Activated naive CD8-positive, alpha-beta T cell treated with anti-CD3 and anti-CD28 coated beads, Interleukin-2, amount 10 ng/mL, durations not matched to agents 7 days and 5 days (primary cell): ENCODE results near the gene NADSYN1. TPM values are rescaled to one million over a fixed set of nuclear protein-coding genes. Genes with fewer than 3 reads are reported as not detected.

ENCODE experiments used
- ATAC-seq: fragments of 150-1000 bp; cut with Tn5 transposase; one replicate; pipeline ENCODE4 v1.10.0; 2021; ENCODE audit warnings: low read depth, moderate library complexity
- POLR2A ChIA-PET: fragments of 350-600 bp; sonication (Branson Sonifier 250); formaldehyde crosslinking; loops from one replicate; lab custom pipeline; 2021; ENCODE audit warnings: antibody characterized with exemption; lab: Charles Lee
- DNase-seq: peaks from one replicate; pipeline ENCODE4 v3.0.0; 2021
- H3K27ac Mint-ChIP-seq: one replicate; pipeline ENCODE4 v1.8.0; 2022; ENCODE audit warnings: mild to moderate bottlenecking, mixed read lengths
- H3K27me3 Mint-ChIP-seq: one replicate; pipeline ENCODE4 v1.8.0; 2022; ENCODE audit warnings: mild to moderate bottlenecking, moderate library complexity, mixed read lengths
- H3K36me3 Mint-ChIP-seq: one replicate; pipeline ENCODE4 v1.8.0; 2021; ENCODE audit warnings: mild to moderate bottlenecking, mixed read lengths
- H3K4me1 Mint-ChIP-seq: one replicate; pipeline ENCODE4 v1.8.0; 2021; ENCODE audit warnings: mixed read lengths
- H3K4me3 Mint-ChIP-seq: one replicate; pipeline ENCODE4 v1.8.0; 2022; ENCODE audit warnings: mild to moderate bottlenecking, moderate library complexity, mixed read lengths
- H3K9me3 Mint-ChIP-seq: one replicate; pipeline ENCODE4 v1.8.0; 2021; ENCODE audit warnings: mixed read lengths
- microRNA-seq: library from miRNA; unstranded; fragments of <30 nt; microRNA quantifications from one replicate; pipeline ENCODE4 v1.2.0, GENCODE V29; 2022
- total RNA-seq, 2 experiments: library from RNA; stranded (reverse); gene quantifications; one replicate each; pipeline ENCODE4 v1.2.3, GENCODE V29; 2021

Gene NADSYN1
- total RNA-seq, 2 experiments from 2014 or later = 172 to 186 TPM

DNA sequence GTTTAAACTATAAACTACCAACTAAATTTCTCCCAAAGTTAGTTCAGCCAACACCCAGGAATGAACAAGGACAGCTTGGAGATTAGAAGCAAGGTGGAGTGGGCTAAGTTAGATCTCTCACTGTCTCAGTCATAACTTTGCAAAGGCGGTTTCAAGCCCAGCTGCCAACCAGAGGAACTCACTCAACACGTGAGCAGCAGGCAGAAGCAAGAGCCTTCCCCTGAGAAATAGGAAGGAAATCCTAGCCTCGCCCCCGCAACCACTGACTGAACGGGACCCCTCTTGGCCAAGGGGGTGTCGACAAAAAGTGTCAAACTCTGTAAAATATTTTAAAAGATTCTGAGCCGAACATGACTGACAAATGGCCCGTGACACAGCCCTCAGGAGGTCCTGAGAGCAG lies 90.9 kb downstream of the NADSYN1 start:
- no peak for DNase-seq
- no peaks in the 10 kb centered on the region for H3K36me3 Mint-ChIP-seq
- POLR2A ChIA-PET = no interaction called here
- peaks cover 4% of the 10 kb centered on the region for H3K27me3 Mint-ChIP-seq
- H3K4me1 Mint-ChIP-seq = peaks cover 6% of the 10 kb centered on the region
- ATAC-seq = no peak
- no peak overlapping the region for H3K4me3 Mint-ChIP-seq
- H3K27ac Mint-ChIP-seq = no peak overlapping the region
- no peaks in the 10 kb centered on the region for H3K9me3 Mint-ChIP-seq

DNA sequence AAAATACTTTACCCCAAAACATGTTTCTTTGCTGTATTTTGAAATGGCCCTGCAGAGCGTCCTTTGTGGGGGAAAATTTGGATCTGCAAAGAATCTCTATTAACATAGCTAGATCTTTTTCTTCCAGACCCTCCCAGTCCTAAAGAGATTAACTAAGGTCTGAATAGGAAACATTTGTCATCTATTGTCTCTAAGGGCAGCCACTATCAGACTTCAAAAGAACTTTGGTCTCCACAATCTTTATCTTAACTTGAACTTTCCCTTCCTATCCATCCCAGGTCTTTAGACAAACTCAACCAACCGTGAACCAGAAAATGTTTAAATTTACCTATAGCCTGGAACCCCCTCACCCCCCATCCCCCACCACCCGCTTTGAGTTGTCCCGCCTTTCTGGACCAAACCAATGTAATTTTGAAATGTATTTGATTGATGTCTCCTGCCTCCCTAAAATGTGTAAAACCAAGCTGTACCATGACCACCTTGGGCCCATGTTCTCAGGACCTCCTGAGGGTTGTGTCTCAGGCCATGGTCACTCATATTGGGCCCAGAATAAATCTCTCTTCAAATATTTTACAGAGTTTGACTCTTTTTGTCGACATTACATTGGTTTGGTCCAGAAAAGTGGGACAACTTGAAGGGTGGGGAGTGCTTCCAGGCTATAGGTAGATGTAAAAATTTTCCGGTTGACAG lies 91.7 kb downstream of the NADSYN1 start:
- Mint-ChIP-seq H3K4me1 (peaks cover 6% of the 10 kb centered on the region), H3K4me3 (no peak overlapping the region), H3K27ac (no peak overlapping the region), H3K9me3 (no peaks in the 10 kb centered on the region), H3K36me3 (no peaks in the 10 kb centered on the region), H3K27me3 (peaks cover 4% of the 10 kb centered on the region)
- no peak for ATAC-seq
- no peak for DNase-seq
- POLR2A ChIA-PET = no interaction called here

DNA sequence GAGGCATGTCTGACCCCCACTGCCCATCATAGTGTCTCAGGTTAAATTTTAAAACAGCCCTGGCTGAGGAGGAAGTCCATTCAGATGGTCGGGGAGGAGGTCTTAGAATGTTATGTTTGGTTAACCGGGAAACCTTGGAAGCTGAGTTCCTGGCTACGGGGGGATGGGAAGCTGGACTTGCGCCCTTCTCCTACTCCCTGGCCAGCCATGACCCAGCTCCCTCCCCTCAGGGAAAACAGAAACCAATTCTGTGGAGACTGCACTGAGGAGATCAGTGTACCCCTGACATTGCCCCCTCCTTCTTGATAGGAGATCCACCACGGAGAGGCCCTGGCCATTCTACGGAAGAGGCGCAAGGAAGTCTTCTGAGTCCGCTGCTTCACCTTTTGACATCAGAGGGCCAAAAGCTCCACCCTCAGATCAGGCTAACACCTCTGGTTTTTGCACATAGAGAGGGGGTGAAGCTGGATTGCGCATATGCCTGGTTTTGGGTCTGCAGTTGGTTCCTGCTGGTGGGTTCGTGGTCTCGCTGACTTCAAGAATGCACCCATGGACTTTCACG lies 92.5 kb downstream of the NADSYN1 start:
- H3K27ac Mint-ChIP-seq = no peak overlapping the region
- ATAC-seq (no peak), DNase-seq (no peak)
- peaks cover 6% of the 10 kb centered on the region for H3K4me1 Mint-ChIP-seq
- H3K9me3 Mint-ChIP-seq = no peaks in the 10 kb centered on the region
- POLR2A ChIA-PET = no interaction called here
- H3K36me3 Mint-ChIP-seq = no peaks in the 10 kb centered on the region
- H3K4me3 Mint-ChIP-seq = no peak overlapping the region
- peaks cover 6% of the 10 kb centered on the region for H3K27me3 Mint-ChIP-seq

- DNase-seq = no peak
- Mint-ChIP-seq H3K27me3 (peaks cover 11% of the 10 kb centered on the region), H3K27ac (no peak within 1 kb of the TSS), H3K9me3 (no peaks in the 10 kb centered on the region), H3K4me3 (no peak within 1 kb of the TSS), H3K4me1 (peaks cover 6% of the 10 kb centered on the region), H3K36me3 (no peaks in the 10 kb centered on the region)
- no peak for ATAC-seq
- POLR2A ChIA-PET = no interaction called here
Observed at GRCh38 chr11:71548120-71548519, 95.1 kb downstream of the NADSYN1 start, which contains the start of gene KRTAP5-9. KRTAP5-9 (plus strand) TSS chr11:71548420; CDS start chr11:71548658, 238 bp downstream.

DNA sequence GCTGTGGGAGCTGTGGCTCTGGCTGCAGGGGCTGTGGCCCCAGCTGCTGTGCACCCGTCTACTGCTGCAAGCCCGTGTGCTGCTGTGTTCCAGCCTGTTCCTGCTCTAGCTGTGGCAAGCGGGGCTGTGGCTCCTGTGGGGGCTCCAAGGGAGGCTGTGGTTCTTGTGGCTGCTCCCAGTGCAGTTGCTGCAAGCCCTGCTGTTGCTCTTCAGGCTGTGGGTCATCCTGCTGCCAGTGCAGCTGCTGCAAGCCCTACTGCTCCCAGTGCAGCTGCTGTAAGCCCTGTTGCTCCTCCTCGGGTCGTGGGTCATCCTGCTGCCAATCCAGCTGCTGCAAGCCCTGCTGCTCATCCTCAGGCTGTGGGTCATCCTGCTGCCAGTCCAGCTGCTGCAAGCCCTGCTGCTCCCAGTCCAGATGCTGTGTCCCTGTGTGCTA lies 95.7 kb downstream of the NADSYN1 start:
- H3K36me3 Mint-ChIP-seq = no peaks in the 10 kb centered on the region
- peaks cover 3% of the 10 kb centered on the region for H3K4me1 Mint-ChIP-seq
- no peak overlapping the region for H3K27ac Mint-ChIP-seq
- no peak overlapping the region for H3K4me3 Mint-ChIP-seq
- H3K27me3 Mint-ChIP-seq = peaks cover 11% of the 10 kb centered on the region
- POLR2A ChIA-PET = no interaction called here
- no peak for DNase-seq
- no peak for ATAC-seq
- no peaks in the 10 kb centered on the region for H3K9me3 Mint-ChIP-seq

Small RNAs within 50 kb of the gene (microRNA-seq; reads per million reads assigned to microRNA genes)
- not detected for gene MIR6754

Other genes with a start within 250 kb of the NADSYN1 start
- not detected for gene SHANK2, start 200.6 kb upstream of the NADSYN1 start, total RNA-seq
- 10 to 100 TPM; 47.0 to 48.8 TPM for gene DHCR7, start 4.8 kb upstream of the NADSYN1 start, total RNA-seq
- gene KRTAP5-7, start 74.1 kb downstream of the NADSYN1 start, total RNA-seq = not detected
- not detected for gene KRTAP5-8, start 84.8 kb downstream of the NADSYN1 start, total RNA-seq
- gene KRTAP5-9, start 95.2 kb downstream of the NADSYN1 start, total RNA-seq = not detected
- gene KRTAP5-10, start 112.4 kb downstream of the NADSYN1 start, total RNA-seq = not detected
- not detected for gene KRTAP5-11, start 129.7 kb downstream of the NADSYN1 start, total RNA-seq